ENCODE data around the gene EP400.

EP400 gene

DNA sequence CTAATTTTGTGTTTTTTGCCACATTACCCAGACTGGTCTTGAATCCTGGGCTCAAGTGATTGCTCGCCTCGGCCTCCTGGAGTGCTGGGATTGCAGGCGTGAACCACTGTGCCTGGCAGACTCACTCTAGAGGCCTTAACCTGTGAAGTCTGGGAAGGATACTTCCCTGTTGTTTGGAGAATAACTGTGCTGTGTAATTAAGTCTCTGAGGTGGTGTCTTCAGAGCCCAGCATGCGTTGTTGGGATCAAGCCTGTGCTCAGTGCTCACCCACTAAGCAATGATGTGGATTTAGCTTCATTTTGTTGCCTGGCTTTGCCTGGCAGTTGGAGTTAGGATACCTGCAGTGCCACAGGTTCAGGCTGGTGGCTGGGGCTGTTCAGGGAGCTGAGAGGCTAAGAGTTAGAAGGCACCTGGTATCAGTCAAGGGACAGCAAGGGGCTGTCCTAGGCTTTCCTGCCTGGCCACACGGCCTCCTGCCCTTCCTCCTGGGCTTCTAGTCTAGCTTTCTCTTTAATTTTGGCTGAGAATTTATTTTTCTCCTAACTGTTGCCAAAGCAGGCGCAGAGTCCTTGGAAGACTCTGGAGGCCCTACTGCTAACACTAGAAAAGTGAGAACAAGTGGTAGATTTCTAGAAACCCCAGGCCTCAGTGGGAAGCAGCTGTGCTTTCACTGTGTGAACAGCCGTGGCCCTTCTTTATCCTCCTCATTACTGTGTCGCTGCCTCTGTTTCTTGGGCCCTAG lies 38.5 kb downstream of the EP400 start:
- no peak for DNase-seq (ENCODE audit: low read depth in 2 of 2)

DNA sequence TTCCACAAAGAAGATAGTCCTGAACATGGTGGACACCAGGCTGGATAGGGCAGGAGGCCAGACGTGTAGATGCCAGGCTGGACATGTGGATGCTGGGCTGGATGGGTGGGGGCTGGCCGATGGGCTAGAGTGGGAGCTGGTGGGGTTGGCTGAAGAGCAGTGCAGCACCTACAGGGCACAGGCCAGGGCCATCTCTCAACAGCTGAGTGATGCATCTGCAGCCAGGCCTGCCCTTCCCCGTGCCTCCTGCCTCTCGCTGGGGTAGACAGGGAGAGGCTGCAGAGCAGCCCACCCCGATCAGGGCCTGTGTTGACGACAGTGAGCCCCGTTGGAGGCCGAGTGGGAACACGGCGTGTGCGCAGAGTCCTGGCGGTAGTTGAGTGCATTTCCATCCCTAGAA lies 39.3 kb downstream of the EP400 start:
- no peak for DNase-seq (ENCODE audit: low read depth in 2 of 2)

DNA sequence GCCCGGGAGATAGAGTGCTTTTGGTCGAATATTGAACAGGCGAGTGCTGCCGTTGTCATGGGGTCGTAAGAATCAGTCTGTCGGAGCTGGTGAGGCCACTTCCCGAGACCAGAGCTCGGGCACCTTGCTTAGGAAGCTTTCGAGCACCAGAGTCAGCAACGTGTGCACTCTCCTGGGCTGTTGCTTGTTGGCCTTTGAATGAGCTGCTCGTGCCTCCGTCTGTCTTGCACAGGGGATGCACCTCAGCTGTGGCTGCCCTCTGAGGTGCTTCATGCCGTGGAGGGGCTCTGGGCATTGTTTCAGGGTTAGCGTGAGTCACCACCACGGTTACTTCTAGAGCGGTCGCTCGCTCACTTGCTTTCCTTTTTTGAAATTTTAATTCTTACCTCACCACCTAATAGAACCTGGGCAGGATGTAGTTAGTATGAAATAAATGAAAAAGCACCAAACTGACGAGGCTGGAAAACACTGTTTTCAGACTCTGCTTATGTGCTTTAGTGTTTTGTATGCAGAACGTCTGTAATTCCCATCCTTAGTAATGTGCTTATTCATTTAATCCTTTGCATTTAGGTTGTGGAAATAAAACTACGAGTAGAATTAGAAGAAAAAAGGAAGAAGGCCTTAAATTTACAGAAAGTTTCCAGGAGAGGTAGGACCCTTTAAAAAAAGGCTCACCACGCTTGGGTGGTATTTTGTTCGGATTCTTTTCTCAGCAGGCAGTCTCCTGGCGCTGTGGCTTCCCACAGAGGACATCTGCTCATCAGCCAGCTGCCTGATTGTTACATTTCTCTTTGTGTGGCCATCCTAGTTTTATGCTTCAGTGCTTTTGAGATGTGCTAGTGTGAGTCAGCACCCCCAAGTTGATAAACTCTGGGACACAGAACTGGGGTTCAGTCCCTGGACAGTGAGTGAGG lies 40.6 kb downstream of the EP400 start:
- DNase-seq (ENCODE audit: low read depth in 2 of 2) = no peak

DNA sequence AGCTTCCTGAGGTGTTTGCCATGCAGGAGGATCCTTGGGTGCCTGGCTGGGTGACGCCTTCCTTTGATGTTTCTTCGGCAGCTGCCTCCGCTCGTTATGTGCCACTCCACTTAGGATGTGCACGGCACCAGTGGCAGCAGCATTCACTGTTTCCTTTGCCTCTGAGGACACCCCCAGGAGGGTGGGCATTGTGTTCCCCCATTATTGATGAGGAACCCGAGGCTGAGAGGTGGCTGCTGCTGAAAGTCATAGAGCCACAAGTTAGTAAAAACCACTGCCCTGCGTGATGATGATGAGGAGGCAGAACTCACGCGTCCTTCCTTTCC lies 41.2 kb downstream of the EP400 start:
- DNase-seq (ENCODE audit: low read depth in 2 of 2) = no peak

- DNase-seq (ENCODE audit: low read depth in 2 of 2) = no peak
Measured at GRCh38 chr12:131991816-131992430, 42.2 kb downstream of the EP400 start.

DNA sequence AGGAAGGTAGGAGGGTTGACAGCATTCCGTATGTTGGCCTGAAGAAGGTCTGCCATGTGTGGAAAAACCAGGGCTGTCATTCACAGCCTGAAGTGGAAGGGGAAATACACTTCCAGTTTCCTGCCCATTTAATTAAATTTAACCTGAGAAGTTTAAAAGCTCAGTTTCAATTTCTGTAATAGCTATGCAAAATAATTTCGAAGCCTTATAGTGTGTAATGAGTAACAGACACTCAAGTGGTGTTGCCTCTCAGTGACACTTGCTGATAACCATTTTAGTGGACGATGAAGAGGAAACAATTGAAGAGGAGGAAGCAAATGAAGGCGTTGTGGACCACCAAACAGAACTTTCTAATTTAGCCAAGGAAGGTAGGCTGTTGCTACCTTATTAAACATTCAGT lies 44.8 kb downstream of the EP400 start:
- DNase-seq (ENCODE audit: low read depth in 2 of 2) = no peak

DNA sequence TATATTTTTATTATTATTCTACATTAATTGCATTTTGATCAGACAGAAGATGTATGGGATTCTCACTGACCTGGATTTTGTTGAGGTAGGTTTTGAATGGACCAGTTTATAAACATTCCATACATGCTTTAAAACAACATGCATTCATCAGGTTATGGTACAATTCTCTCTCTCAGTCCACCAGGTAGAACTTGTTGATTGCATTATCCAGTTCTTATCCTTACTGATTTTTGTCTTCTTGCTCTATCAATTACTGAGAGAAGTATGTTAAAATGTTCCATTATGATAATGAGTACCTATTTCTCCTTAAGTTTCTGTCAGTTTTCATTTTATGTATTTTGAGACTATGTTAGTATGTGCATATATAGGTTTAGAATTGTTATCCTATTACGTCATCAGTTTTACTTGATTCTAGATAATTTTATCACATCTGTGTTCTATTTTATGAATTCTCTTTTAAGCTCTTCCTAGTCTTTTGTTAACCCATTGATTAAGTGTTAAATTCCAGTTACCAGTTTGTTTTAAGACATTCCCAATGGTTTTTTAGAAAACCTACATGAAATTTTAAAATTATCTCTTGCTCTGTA lies 50.6 kb downstream of the EP400 start:
- DNase-seq (ENCODE audit: low read depth in 2 of 2) = no peak

DNA sequence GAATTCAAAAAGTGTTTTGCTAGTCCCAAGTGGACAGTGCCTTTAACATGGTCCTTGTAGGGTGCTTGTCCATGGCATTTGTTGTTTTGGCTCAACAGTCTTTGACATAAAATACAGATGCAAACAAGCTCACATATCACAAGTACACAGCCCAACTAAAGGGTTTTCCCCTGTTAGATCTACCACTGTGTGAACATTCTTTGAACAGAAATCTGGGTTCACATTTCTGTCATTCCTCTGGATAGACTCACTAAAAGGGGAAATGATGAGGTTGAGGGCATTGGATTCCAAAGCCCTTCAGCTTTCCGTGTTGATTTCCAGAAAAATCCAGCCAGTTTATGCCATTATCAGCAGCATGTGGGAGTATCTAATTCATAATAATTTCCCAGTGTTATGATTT lies 54.1 kb downstream of the EP400 start:
- DNase-seq (ENCODE audit: low read depth in 2 of 2) = no peak

GRCh38 chr12:132004946-132005345 lies 55.2 kb downstream of the EP400 start:
- no peak for DNase-seq (ENCODE audit: low read depth in 2 of 2)

- DNase-seq (ENCODE audit: low read depth in 2 of 2) = no peak
Measured at GRCh38 chr12:132006056-132006680, 56.4 kb downstream of the EP400 start.

DNA sequence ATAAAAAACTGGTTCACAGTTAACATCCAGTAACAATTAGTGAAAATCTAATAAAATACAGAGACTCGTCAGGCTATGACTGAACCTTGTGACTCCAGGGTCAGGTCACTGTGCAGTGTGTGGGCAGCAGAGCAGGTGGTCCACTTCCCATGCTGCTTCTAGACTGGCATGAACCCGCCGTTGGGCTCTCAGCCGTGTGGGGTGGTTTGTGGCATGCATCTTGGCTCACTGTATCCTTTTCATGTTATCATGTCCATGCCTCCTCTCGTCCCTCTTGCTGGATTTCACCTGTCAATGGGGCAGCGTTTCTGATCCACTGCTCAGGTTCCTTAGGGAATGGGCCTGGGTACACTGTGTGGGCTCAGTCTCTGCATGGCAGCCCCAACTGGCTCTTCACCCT lies 57.3 kb downstream of the EP400 start:
- no peak for DNase-seq (ENCODE audit: low read depth in 2 of 2)

DNA sequence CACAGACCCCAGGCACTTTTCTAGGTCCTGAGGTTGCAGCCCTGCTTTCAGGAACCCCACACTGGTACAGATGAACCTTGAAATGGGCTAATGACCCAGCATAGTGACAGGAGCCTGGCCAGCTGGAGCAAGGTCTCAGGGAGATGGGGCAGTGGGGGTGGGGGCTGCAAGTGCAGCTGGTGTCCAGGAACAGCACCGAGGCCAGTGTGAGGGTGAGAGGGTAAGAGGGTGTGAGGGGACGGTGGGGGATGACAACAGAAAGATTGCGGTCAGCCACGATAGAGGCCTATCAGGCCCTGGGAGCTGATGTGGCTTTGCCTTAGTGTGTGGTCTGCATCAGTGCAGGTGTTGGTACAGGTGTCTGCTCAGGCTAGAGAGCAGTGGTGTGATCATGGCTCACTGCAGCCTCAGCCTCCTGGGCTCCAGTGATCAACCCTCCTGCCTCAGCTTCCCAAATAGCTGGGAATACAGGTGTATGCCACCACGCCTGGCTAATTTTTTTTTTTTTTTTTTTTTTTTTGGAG lies 59.7 kb downstream of the EP400 start:
- DNase-seq (ENCODE audit: low read depth in 2 of 2) = no peak

GRCh38 chr12:132012919-132013568 lies 63.3 kb downstream of the EP400 start:
- DNase-seq (ENCODE audit: low read depth in 2 of 2) = no peak

- DNase-seq (ENCODE audit: low read depth in 2 of 2) = no peak
Measured at GRCh38 chr12:132014092-132014914, 64.6 kb downstream of the EP400 start.

- DNase-seq (ENCODE audit: low read depth in 2 of 2) = no peak
Measured at GRCh38 chr12:132014915-132015280, 65.2 kb downstream of the EP400 start.

- no peak for DNase-seq (ENCODE audit: low read depth in 2 of 2)
Measured at GRCh38 chr12:132015686-132016430, 66.1 kb downstream of the EP400 start.

DNA sequence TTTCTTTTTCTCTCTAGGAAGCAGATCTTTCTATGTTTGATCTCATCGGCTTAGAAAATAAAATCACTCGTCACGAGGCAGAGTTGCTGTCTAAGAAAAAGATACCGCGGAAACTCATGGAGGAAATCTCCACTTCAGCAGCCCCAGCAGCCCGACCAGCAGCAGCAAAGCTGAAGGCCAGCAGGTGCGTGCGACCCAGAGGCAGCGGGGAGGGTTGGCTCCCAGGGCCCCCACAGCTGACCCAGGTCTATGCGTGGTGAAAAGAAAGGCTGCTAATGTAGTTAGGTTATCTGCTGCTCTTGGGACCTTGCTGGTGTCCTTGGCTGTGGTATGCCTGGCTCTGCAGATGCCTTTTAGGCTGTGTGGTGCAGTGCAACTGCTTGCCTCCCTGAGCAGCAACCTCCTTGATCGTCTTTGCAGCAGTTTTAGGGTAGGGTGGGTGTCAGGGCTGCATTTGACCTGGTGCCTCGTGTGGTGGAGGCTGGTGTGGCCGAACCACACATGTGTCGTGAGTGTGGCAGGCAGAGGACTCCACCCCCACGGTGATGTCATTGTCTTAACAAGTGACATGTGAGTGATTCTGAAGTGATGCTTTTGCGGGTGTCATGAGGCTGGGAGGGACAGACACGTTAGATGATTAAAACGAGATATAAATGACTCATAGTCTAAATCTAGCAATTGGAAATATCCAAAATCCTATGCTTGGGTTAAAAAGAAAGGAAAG lies 68.6 kb downstream of the EP400 start:
- no peak for DNase-seq (ENCODE audit: low read depth in 2 of 2)

- DNase-seq (ENCODE audit: low read depth in 2 of 2) = no peak
Measured at GRCh38 chr12:132019891-132020290, 70.1 kb downstream of the EP400 start.

DNA sequence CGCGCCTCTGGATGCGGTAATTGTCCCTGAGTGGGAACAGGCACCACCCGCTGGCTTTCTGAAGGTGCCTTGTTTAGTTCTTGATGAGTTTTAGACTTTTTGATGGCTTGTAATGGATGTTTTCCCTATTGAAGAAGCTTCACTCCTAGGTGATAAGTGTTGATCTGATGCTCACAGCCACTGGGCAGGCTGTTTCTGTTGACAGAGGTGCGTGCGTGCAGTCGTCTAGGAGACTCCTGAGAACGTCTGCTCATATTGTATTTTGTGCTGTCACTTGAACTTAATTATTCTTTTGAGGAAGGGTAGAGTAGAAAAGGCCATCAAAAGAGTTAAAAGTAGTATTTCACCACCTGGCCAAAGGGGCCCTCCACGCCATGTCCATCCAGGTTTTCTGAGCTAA lies 70.5 kb downstream of the EP400 start:
- no peak for DNase-seq (ENCODE audit: low read depth in 2 of 2)
